Pancreas (tissue), 10 donors: ENCODE measurements around the gene HOTAIR. TPM values are rescaled to one million over a fixed set of nuclear protein-coding genes. Genes with fewer than 3 reads are reported as not detected.

Experiments used
- ATAC-seq, 4 donors: fragments of 200-7000 bp; cut with Tn5 transposase; one replicate each; pipeline versions ENCODE4 v1.8.0 to v1.9.1; 2020; ENCODE audit warnings: mild to moderate bottlenecking in 4 of 4, moderate library complexity in 4 of 4
- DNase-seq, 6 donors: peaks; one replicate each; pipeline ENCODE4 v3.0.0-alpha.2; 2020
- FAIRE-seq: peaks from 2 replicates; lab custom pipeline; 2012; peaks lifted over from hg19 to GRCh38; lab: Jason Lieb, UNC
- H3K27ac ChIP-seq, 4 donors: fragments of 200-600 bp; sonication (generic); 1 replicate in 3 of 4; 2 replicates in 1 of 4; pipeline versions ENCODE4 v1.5.0 to v1.8.0; 2020
- H3K27me3 ChIP-seq, 4 donors: fragments of 200-600 bp; one replicate each; pipeline ENCODE4 v1.8.0; 2021
- H3K36me3 ChIP-seq, 3 donors: fragments of 200-600 bp; sonication (generic) in 1 of 3; one replicate each; pipeline versions ENCODE4 v1.5.0 to v1.8.0; 2020 to 2021
- H3K4me1 ChIP-seq, 3 donors: fragments of 200-600 bp; one replicate each; pipeline ENCODE4 v1.8.0; 2021
- H3K4me3 ChIP-seq, 4 donors: fragments of 200-600 bp; sonication (generic) in 2 of 4; one replicate each; pipeline versions ENCODE4 v1.5.0 to v1.8.0; 2020 to 2021
- H3K9me3 ChIP-seq, 4 donors: fragments of 200-600 bp; one replicate each; pipeline ENCODE4 v1.8.0; 2021
- WGBS, 2 donors: extraction: QIAGEN DNeasy Blood & Tissue Kit; methylation state at CpG; one replicate each; pipeline ENCODE4 v1.1.7; 2013; 5-methylcytosine and 5-hydroxymethylcytosine counted together
- intact Hi-C, 3 donors: fragments of 100-400 bp; cut with DNase I; formaldehyde crosslinking; loops; one replicate each; pipeline versions ENCODE4 v1.11.1 to v1.14.2; 2022
- polyA plus RNA-seq, 2 donors: library from polyadenylated mRNA; stranded (reverse); fragments of 200-250 nt; gene quantifications; one replicate each; pipeline ENCODE4 v1.2.3, GENCODE V29; 2013
- total RNA-seq, 6 donors: library from RNA; stranded (reverse); fragmentation: NEBNext Ultra II Directional in 4 of 6; extraction: Animal tissue kit (Norgen Biotek cat#: 25700) in 4 of 6; gene quantifications; one replicate each; pipeline versions ENCODE4 v1.2.1 to v1.2.4, GENCODE V29; 2021 to 2023
- TF ChIP-seq, protein P1 (sequence below), 4 donors: fragments of 200-600 bp; sonication (generic) in 3 of 4; IDR thresholded peaks; one replicate each; pipeline versions ENCODE4 v1.5.0 to v1.8.0; 2021; ENCODE audit warnings: antibody characterized with exemption in 4 of 4
- donor health status: healthy with polysubstance abuse.
- donor health status: DM: no; HTN: no; CAD: no; lungs with moderate emphysema.
- donor health status: DM: no; HTN: no; CAD: no.
- donor health status: control.
- donor health status: control.
- donor health status: Bipolar disorder and iron deficiency.
- donor health status: DM: yes; HTN: yes; CAD: no.
- donor health status: DM: no; HTN: no; CAD: no.
- donor health status: DM: no; HTN: no; CAD: no.
- donor health status: DM: yes; HTN: yes; CAD: no.

HOTAIR gene
- total and polyA plus RNA-seq, 8 donors, result not detected

DNA sequence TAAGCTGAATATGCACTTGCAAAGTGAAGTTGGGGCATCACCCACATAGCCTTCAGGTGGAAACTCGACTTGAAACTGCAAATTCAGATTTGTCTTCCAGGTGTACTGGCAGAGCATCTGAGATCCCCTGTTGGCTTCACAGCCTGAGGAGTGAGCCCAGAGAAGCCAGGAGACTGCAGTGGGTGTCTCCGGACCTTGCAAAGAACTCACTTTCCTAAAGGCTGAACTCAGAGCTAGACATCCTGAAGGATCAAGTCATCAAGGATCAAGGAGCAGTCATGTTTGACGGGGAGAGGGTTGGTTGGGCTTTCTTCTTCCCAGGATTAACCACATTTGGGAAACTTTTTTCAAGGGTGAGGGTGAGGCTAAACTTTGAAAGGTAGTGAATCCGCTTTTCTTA is 45.2 kb downstream of the HOTAIR start:
- no peak overlapping the region for H3K4me3 ChIP-seq
- H3K27me3 ChIP-seq, result peaks cover 3 to 78% (median 13%) of the 10 kb centered on the region in 4 donors
- H3K4me1 ChIP-seq, result no peaks in the 10 kb centered on the region
- H3K36me3 ChIP-seq, result no peaks in the 10 kb centered on the region
- FAIRE-seq (no peak), DNase-seq (no peak), ATAC-seq (no peak)
- intact Hi-C loops, result no loop called here
- 15 to 25% methylated on average over 4 of the region's 4 CpGs for WGBS, 2 donors
- no peak overlapping the region for H3K27ac ChIP-seq
- no peaks in the 10 kb centered on the region for H3K9me3 ChIP-seq
- TF ChIP-seq, protein P1, sequence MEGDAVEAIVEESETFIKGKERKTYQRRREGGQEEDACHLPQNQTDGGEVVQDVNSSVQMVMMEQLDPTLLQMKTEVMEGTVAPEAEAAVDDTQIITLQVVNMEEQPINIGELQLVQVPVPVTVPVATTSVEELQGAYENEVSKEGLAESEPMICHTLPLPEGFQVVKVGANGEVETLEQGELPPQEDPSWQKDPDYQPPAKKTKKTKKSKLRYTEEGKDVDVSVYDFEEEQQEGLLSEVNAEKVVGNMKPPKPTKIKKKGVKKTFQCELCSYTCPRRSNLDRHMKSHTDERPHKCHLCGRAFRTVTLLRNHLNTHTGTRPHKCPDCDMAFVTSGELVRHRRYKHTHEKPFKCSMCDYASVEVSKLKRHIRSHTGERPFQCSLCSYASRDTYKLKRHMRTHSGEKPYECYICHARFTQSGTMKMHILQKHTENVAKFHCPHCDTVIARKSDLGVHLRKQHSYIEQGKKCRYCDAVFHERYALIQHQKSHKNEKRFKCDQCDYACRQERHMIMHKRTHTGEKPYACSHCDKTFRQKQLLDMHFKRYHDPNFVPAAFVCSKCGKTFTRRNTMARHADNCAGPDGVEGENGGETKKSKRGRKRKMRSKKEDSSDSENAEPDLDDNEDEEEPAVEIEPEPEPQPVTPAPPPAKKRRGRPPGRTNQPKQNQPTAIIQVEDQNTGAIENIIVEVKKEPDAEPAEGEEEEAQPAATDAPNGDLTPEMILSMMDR (IDR thresholded peaks at IDR 0.05), result no peak

GRCh38 chr12:53928054-53928835 is 46.5 kb downstream of the HOTAIR start:
- FAIRE-seq, result no peak
- TF ChIP-seq, protein P1 (IDR thresholded peaks at IDR 0.05), result no peak

DNA sequence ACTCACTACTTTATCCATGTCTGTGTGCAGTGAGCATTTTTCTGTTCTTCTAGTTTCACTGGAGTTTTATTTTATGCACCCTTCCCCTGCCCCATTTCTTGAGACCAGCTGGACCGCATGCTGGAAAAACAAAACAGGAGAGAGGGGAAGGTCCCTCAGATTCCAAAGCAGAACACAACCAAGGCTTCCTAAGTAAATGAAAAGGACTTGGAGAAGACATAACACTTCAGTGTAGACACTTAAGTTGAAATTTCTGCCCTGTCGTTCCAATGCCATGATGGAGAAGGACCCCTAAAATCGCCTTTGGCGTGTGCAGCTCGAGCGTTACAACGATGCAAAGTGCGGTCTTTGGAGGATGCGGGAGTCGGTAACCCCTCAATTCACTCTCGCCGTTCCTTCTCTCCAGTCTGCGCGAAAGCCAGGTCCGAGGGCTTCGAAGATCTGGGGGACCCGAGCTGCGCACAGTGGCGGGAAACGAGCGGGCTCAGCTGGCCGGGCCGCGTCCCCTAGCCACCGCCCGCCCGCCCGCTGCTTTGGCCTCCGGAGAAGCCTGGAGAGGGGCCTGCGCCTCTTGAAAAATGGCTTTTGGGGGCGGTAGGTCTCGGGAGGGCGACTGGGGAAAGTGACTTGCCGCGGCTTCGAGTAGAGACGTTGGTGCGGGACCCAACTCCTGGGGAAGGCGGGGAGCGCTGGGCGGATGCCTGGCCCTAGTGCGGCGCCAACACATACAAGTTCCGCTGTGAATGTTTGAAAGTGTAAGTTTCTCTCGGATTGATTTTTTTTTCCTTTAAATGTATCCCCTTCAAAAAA is 47.3 kb downstream of the HOTAIR start:
- no peak for ATAC-seq

More at GRCh38 chr12:53928054-53928835, 46.5 kb downstream of the HOTAIR start:
- Histone ChIP-seq H3K27ac (no peak overlapping the region), H3K4me3 (no peak overlapping the region), H3K9me3 (no peaks in the 10 kb centered on the region), H3K36me3 (no peaks in the 10 kb centered on the region), H3K27me3 (peaks cover 3 to 77% (median 12%) of the 10 kb centered on the region in 4 donors), H3K4me1 (no peaks in the 10 kb centered on the region)
- 8% methylated on average over 31 of the region's 31 CpGs for WGBS, 2 donors
- intact Hi-C loops, result no loop called here
- no peak for DNase-seq
- no peak for ATAC-seq

DNA sequence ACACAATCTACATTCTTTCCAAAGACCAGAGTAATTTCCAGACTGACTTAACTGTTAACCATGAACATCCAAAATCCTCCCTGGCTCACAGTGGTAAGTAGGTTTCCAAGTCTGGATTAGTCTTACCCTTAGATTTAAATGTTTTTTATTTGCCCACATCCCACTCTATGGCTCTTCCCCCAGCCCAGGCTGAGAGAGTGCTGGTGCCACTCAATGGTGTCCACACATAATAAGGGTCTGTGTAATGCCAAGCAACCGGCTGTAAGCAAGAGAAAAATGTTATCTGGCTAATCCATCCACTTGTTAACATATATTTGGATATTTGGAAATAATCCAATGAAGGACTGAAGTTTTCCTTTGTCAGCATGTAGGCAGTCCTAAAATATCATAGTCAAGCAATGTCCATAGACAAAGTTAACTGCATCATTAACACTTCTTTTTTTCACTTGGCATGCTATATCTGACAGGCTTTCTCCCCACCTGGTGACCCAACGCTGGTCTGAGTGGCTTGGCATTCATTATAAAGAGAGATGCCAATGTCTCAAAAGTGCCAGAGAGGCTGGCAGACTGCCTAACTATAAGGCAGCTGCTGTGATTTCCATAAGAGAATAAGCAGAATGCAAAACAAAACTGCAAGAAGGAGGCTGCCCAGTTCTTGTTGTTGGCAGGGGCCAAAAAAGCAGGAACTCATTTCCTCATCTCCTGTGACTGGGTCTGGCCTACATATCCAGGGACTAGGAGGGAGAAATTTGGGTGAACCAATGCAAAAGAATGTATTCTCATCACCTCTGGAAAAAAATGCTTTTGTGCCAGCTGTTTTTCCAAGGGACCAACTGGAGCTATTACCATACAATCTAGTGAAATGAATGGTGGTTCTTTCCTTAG is 50.0 kb downstream of the HOTAIR start:
- DNase-seq, result no peak
- TF ChIP-seq, protein P1 (IDR thresholded peaks at IDR 0.05), result no peak
- Histone ChIP-seq H3K36me3 (no peaks in the 10 kb centered on the region), H3K27me3 (peaks cover 0 to 66% (median 4%) of the 10 kb centered on the region in 4 donors), H3K4me1 (no peaks in the 10 kb centered on the region), H3K9me3 (no peaks in the 10 kb centered on the region), H3K4me3 (no peak overlapping the region), H3K27ac (no peak overlapping the region)
- intact Hi-C loops, result no loop called here
- no peak for ATAC-seq
- no peak for FAIRE-seq
- WGBS, 2 donors, result 2 to 11% methylated on average over 2 of the region's 2 CpGs

More for the DNA sequence above, 47.3 kb downstream of the HOTAIR start:
- Histone ChIP-seq H3K36me3 (no peaks in the 10 kb centered on the region), H3K4me3 (no peak overlapping the region), H3K9me3 (no peaks in the 10 kb centered on the region), H3K4me1 (no peaks in the 10 kb centered on the region), H3K27ac (no peak overlapping the region), H3K27me3 (peaks cover 3 to 77% (median 11%) of the 10 kb centered on the region in 4 donors)
- FAIRE-seq (no peak), DNase-seq (no peak)
- 7 to 9% methylated on average over 44 to 45 of the region's 45 CpGs for WGBS, 2 donors
- intact Hi-C loops, result no loop called here
- TF ChIP-seq, protein P1 (IDR thresholded peaks at IDR 0.05), result no peak
